IMR-90 (cell line): ENCODE measurements around the gene ZFAND2B. TPM values are rescaled to one million over a fixed set of nuclear protein-coding genes. Genes with fewer than 3 reads are reported as not detected.

Experiments used
- ATAC-seq: fragments of 200-7000 bp; cut with Tn5 transposase; 2 replicates; pipeline ENCODE4 v1.9.1; 2020; ENCODE audit warnings: low read depth, mild to moderate bottlenecking, moderate library complexity
- BruUV-seq: library from RNA; stranded (reverse); fragments of 400-500 nt; replicated peaks from 2 replicates; lab custom pipeline; 2021; lab: Mats Ljungman, UMichigan
- CTCF ChIA-PET: fragments of 300-600 bp; formaldehyde crosslinking; extraction: SDS; loops from one replicate; lab custom pipeline; 2021; ENCODE audit warnings: antibody characterized with exemption; lab: Yijun Ruan, JAX
- POLR2A ChIA-PET: fragments of 300-600 bp; sonication (Branson Sonifier 250); formaldehyde crosslinking; loops from one replicate; lab custom pipeline; 2022; ENCODE audit warnings: antibody characterized with exemption; ENCODE audit not compliant: unreplicated experiment; lab: Charles Lee
- DNase-seq: peaks from one replicate; pipeline ENCODE4 v3.0.0; 2013
- H2AFZ ChIP-seq: replicated peaks from 2 replicates; pipeline ENCODE3; 2013; ENCODE audit warnings: low read length, mild to moderate bottlenecking; ENCODE audit not compliant: poor library complexity
- H2AK5ac ChIP-seq: 2 replicates; pipeline ENCODE4 v1.6.1; 2013; ENCODE audit warnings: low read depth, low read length, inconsistent platforms
- H2AK9ac ChIP-seq: replicated peaks from 2 replicates; pipeline ENCODE3; 2013; ENCODE audit warnings: mild to moderate bottlenecking, low read depth, low read length, moderate library complexity; ENCODE audit not compliant: poor library complexity
- H2BK120ac ChIP-seq: 2 replicates; pipeline ENCODE4 v1.6.1; 2013; ENCODE audit warnings: low read depth, low read length, inconsistent platforms
- H2BK15ac ChIP-seq: 3 replicates; pipeline ENCODE4 v1.6.1; 2013; ENCODE audit warnings: low read depth, low read length, inconsistent platforms
- H2BK20ac ChIP-seq: 2 replicates; pipeline ENCODE4 v1.6.1; 2013; ENCODE audit warnings: low read depth, mild to moderate bottlenecking, inconsistent platforms, low read length, moderate library complexity
- H2BK5ac ChIP-seq: 2 replicates; pipeline ENCODE4 v1.6.1; 2013; ENCODE audit warnings: mild to moderate bottlenecking, low read depth, low read length, inconsistent platforms; ENCODE audit not compliant: poor library complexity, severe bottlenecking
- H3K14ac ChIP-seq: replicated peaks from 2 replicates; pipeline ENCODE4 v1.6.1; 2013; ENCODE audit warnings: low read depth, low read length, inconsistent platforms
- H3K18ac ChIP-seq: 2 replicates; pipeline ENCODE4 v1.6.1; 2013; ENCODE audit warnings: low read depth, low read length, control low read depth
- H3K23ac ChIP-seq: 2 replicates; pipeline ENCODE4 v1.6.1; 2013; ENCODE audit warnings: low read depth, low read length, inconsistent platforms
- H3K27ac ChIP-seq: 2 replicates; pipeline ENCODE4 v1.5.1; 2013; ENCODE audit warnings: mild to moderate bottlenecking, control low read depth, low read length; ENCODE audit not compliant: insufficient read depth
- H3K27me3 ChIP-seq: 2 replicates; pipeline ENCODE4 v1.6.1; 2013; ENCODE audit warnings: low read length; ENCODE audit not compliant: control insufficient read depth, insufficient read depth
- H3K36me3 ChIP-seq: 2 replicates; pipeline ENCODE4 v1.6.1; 2013; ENCODE audit warnings: low read length, mixed read lengths; ENCODE audit not compliant: control insufficient read depth, insufficient read depth
- H3K4ac ChIP-seq: 2 replicates; pipeline ENCODE4 v1.6.1; 2013; ENCODE audit warnings: low read depth, low read length, inconsistent platforms
- H3K4me1 ChIP-seq: 2 replicates; pipeline ENCODE4 v1.6.1; 2013; ENCODE audit warnings: low read length, mixed read lengths; ENCODE audit not compliant: control insufficient read depth, insufficient read depth
- H3K4me2 ChIP-seq: 2 replicates; pipeline ENCODE4 v1.6.1; 2013; ENCODE audit warnings: low read depth, mild to moderate bottlenecking, control low read depth, low read length, moderate library complexity
- H3K4me3 ChIP-seq: 2 replicates; pipeline ENCODE4 v1.5.1; 2013; ENCODE audit warnings: low read depth, mild to moderate bottlenecking, control low read depth, low read length, moderate library complexity; ENCODE audit not compliant: insufficient read depth
- H3K56ac ChIP-seq: 2 replicates; pipeline ENCODE4 v1.6.1; 2013; ENCODE audit warnings: low read length, inconsistent platforms; ENCODE audit not compliant: insufficient read depth; ENCODE audit errors: extremely low read depth
- H3K79me1 ChIP-seq, 2 experiments: 2 replicates each; pipeline ENCODE4 v1.6.1; 2013; ENCODE audit warnings: low read length in 2 of 2, inconsistent platforms in 1 of 2, low read depth in 1 of 2
- H3K9ac ChIP-seq: 2 replicates; pipeline ENCODE4 v1.6.1; 2013; ENCODE audit warnings: low read depth, low read length, control low read depth
- H3K9me1 ChIP-seq: 2 replicates; pipeline ENCODE4 v1.6.1; 2013; ENCODE audit warnings: low read length, inconsistent platforms; ENCODE audit not compliant: insufficient read depth
- H3K9me3 ChIP-seq: 2 replicates; pipeline ENCODE4 v1.6.1; 2013; ENCODE audit warnings: low read length; ENCODE audit not compliant: control insufficient read depth, insufficient read depth
- H4K20me1 ChIP-seq: 2 replicates; pipeline ENCODE4 v1.6.1; 2013; ENCODE audit warnings: low read length, inconsistent platforms; ENCODE audit not compliant: insufficient read depth
- H4K5ac ChIP-seq: 2 replicates; pipeline ENCODE4 v1.6.1; 2013; ENCODE audit warnings: mild to moderate bottlenecking, low read depth, low read length, control low read depth
- H4K8ac ChIP-seq, 2 experiments: 2 replicates each; pipeline ENCODE4 v1.6.1; 2013; ENCODE audit warnings: low read depth in 2 of 2, low read length in 2 of 2, control low read depth in 1 of 2, inconsistent platforms in 1 of 2
- H4K91ac ChIP-seq: 2 replicates; pipeline ENCODE4 v1.6.1; 2013; ENCODE audit warnings: low read depth, low read length, inconsistent platforms; ENCODE audit not compliant: insufficient read depth
- BHLHE40 ChIP-seq: fragments of 150-350 bp; IDR thresholded peaks from 2 replicates; pipeline ENCODE4 v1.6.1; 2016; ENCODE audit warnings: mild to moderate bottlenecking, low read depth, low read length
- CEBPB ChIP-seq: IDR thresholded peaks from 2 replicates; pipeline ENCODE4 v1.6.1; 2012; ENCODE audit warnings: low read depth, low read length, improper control_type of control experiment
- CHD1 ChIP-seq: IDR thresholded peaks from 2 replicates; pipeline ENCODE4 v1.6.1; 2012; ENCODE audit warnings: low read depth, low read length, improper control_type of control experiment
- FOS ChIP-seq: fragments of 150-350 bp; IDR thresholded peaks from 2 replicates; pipeline ENCODE4 v1.6.1; 2016; ENCODE audit warnings: low read depth, low read length
- MAFK ChIP-seq: IDR thresholded peaks from 2 replicates; pipeline ENCODE4 v1.6.1; 2012; ENCODE audit warnings: low read depth, low read length, improper control_type of control experiment
- MAZ ChIP-seq: IDR thresholded peaks from 2 replicates; pipeline ENCODE4 v1.6.1; 2012; ENCODE audit warnings: low read depth, mild to moderate bottlenecking, low read length, improper control_type of control experiment, moderate library complexity, borderline replicate concordance
- MXI1 ChIP-seq: IDR thresholded peaks from 2 replicates; pipeline ENCODE4 v1.6.1; 2012; ENCODE audit warnings: low read depth, mild to moderate bottlenecking, low read length, moderate library complexity, borderline replicate concordance
- NFE2L2 ChIP-seq: fragments of 150-350 bp; IDR thresholded peaks from 2 replicates; pipeline ENCODE4 v1.6.1; 2016; ENCODE audit warnings: low read depth, mild to moderate bottlenecking, low read length
- POLR2A ChIP-seq: IDR thresholded peaks from 2 replicates; pipeline ENCODE4 v1.6.1; 2012; ENCODE audit warnings: mild to moderate bottlenecking, low read depth, low read length
- RAD21 ChIP-seq: IDR thresholded peaks from 2 replicates; pipeline ENCODE4 v1.6.1; 2012; ENCODE audit warnings: low read length, improper control_type of control experiment
- RCOR1 ChIP-seq: IDR thresholded peaks from 2 replicates; pipeline ENCODE4 v1.6.1; 2012; ENCODE audit warnings: mild to moderate bottlenecking, low read length, improper control_type of control experiment; ENCODE audit not compliant: insufficient replicate concordance
- RFX5 ChIP-seq: IDR thresholded peaks from 2 replicates; pipeline ENCODE4 v1.8.0; 2012; ENCODE audit warnings: low read depth, mild to moderate bottlenecking, low read length, moderate library complexity
- SMC3 ChIP-seq: fragments of 150-350 bp; IDR thresholded peaks from 2 replicates; pipeline ENCODE4 v1.6.1; 2016; ENCODE audit warnings: low read depth, mild to moderate bottlenecking, antibody characterized with exemption, low read length, moderate library complexity
- WGBS, 2 experiments: methylation state at CpG; one replicate each; pipeline versions ENCODE4 v1.1.5 to v1.1.7; 2013; ENCODE audit warnings: missing lambda C conversion rate in 2 of 2; ENCODE audit not compliant: insufficient read length in 1 of 2; ENCODE audit errors: extremely low coverage in 2 of 2; 5-methylcytosine and 5-hydroxymethylcytosine counted together
- dilution Hi-C: fragments of 300-500 bp; cut with HindIII; formaldehyde crosslinking; loops from one replicate; pipeline ENCODE4 v1.14.3; 2018; ENCODE audit warnings: low sequenced_read_pairs; ENCODE audit not compliant: unreplicated experiment
- in situ Hi-C: fragments of 300-500 bp; cut with MboI; formaldehyde crosslinking; loops from 3 replicates; pipeline ENCODE4 v1.14.3; 2019; ENCODE audit warnings: low sequenced_read_pairs, inconsistent platforms, mixed read lengths
- intact Hi-C: fragments of 100-400 bp; cut with micrococcal nuclease; formaldehyde crosslinking; loops from 2 replicates; pipeline ENCODE4 v1.10.0; 2022
- polyA plus RNA-seq, 3 experiments: library from polyadenylated mRNA; depleted of rRNA; stranded (reverse); fragments of >200 nt; gene quantifications; 2 replicates each; pipeline ENCODE4 v1.2.3, GENCODE V29; 2012; ENCODE audit warnings: low replicate concordance in 1 of 3
- total RNA-seq: library from RNA; depleted of rRNA; stranded (reverse); fragments of >200 nt; gene quantifications from 2 replicates; pipeline ENCODE4 v1.2.3, GENCODE V29; 2012
- TF ChIP-seq, protein P1 (sequence below): fragments of 150-350 bp; IDR thresholded peaks from 2 replicates; pipeline ENCODE4 v1.6.1; 2017; ENCODE audit warnings: mild to moderate bottlenecking, antibody characterized with exemption, low read length, low read depth
- TF ChIP-seq, protein P2 (sequence below): conservative IDR thresholded peaks from 2 replicates; pipeline ENCODE4 v1.5.1; 2012; ENCODE audit warnings: mild to moderate bottlenecking, low read depth, low read length, improper control_type of control experiment

The ZFAND2B gene
- total and polyA plus RNA-seq, 2 of the 4 experiments (the other 2 are of a cell fraction), result 25.5 to 38.3 TPM

DNA sequence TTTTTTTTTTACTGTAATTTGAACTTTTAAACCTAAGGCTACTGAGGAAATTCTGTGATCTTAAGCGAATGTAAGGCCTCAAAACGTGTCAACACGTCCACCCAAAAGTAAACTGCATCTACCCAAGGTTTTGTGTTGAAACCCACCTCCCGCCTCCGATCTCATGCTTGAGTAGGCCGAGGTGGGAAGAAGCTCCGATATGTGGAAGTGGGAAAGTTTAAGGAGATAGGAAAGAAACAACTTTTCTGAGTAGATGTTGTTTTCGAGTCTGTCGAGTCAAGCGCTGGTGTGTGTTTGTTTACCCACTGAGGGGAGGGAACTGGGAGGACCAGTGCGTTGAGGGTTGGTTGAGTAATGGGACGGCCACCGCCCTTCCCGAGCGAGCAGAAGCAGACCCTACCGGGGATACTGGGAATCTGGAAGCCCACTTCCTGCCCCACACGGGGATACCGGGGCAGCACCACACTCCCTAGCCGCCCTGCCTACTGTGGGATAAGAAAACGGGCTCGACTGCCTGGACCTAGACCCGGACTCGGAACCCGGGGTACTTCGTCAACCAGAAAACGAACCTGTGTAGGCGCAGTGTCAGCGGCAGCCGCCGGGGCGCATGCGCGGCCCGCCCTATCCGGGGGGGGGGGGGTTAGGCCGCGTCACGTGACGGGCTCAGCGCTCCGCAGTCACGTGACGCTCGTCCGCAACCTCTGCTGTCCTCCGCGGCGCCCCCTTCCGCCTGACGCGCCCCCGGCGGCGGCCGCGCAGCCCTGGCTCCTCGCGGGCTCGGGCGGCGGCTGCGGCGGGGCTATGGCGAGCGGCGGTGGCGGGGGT is 28.8 kb upstream of the ZFAND2B start, which contains the start of gene RETREG2:
RETREG2 (plus strand) TSS at position 724 of the 825 bp plus-strand sequence; CDS start at position 802, 78 bp downstream.
- Histone ChIP-seq H3K56ac (peak within 1 kb of the TSS; percentile 81), H4K8ac (peak within 1 kb of the TSS; percentile 72 to 99), H2AFZ (peak within 1 kb of the TSS; percentile 100), H2BK20ac (no peak within 1 kb of the TSS; the same call in 1 of the 2 replicates), H2AK5ac (peak within 1 kb of the TSS; percentile 97), H3K4ac (peak within 1 kb of the TSS; percentile 99), H3K4me3 (peak within 1 kb of the TSS; percentile 64), H3K9ac (peak within 1 kb of the TSS; percentile 96), H3K36me3 (peaks cover 45% of the 10 kb centered on the region), H3K9me3 (no peaks in the 10 kb centered on the region), H3K27me3 (no peaks in the 10 kb centered on the region), H3K9me1 (0 out of 2 replicates have a peak, but pooled peaks cover 2% of the 10 kb centered on the region), H4K20me1 (peaks cover 14% of the 10 kb centered on the region; the same call in 1 of the 2 replicates), H3K79me1 (peaks cover 25 to 51% of the 10 kb centered on the region in 2 experiments), H3K14ac (peak within 1 kb of the TSS; percentile 100), H3K27ac (peak within 1 kb of the TSS; percentile 96), H3K18ac (peak within 1 kb of the TSS; percentile 60), H2BK5ac (peak within 1 kb of the TSS; percentile 87), H2BK120ac (peak within 1 kb of the TSS; percentile 86), H3K23ac (peak within 1 kb of the TSS; percentile 97), H2BK15ac (peak within 1 kb of the TSS; percentile 57; the same call in 1 of the 3 replicates), H2AK9ac (peak within 1 kb of the TSS; percentile 100), H3K4me2 (peak within 1 kb of the TSS; percentile 99), H4K5ac (peak within 1 kb of the TSS; percentile 94), H3K4me1 (0 out of 2 replicates have a peak, but pooled peaks cover 6% of the 10 kb centered on the region), H4K91ac (peak within 1 kb of the TSS; percentile 97)
- DNase-seq (peak; percentile 89), ATAC-seq (peak; percentile 73)
- ChIA-PET CTCF (interaction anchor here (0.6 kb wide), 1 partner anchor 325 kb away, joined by 3 read pairs; no protein-coding TSS in a partner anchor), POLR2A (no interaction called here)
- no TSS peak for BruUV-seq
- in situ Hi-C loops, result no loop called here
- 0% methylated on average over 6 of the region's 67 CpGs; no CpG with 5 or more reads in 1 of the 2 experiments for WGBS, 2 experiments
- dilution Hi-C loops, result no loop called here
- intact Hi-C loops, result loop anchor here (2.0 to 5.0 kb wide), 3 partner anchors 29 to 210 kb away; partner anchors contain the start of genes DNAJB2, DNPEP and ZFAND2B
- peak; percentile 89 for TF ChIP-seq POLR2A
- TF ChIP-seq MXI1, result 0 out of 2 replicates have a peak, but pooled peaks have one; percentile 32
- peak; percentile 71 for TF ChIP-seq FOS
- TF ChIP-seq, protein P1, sequence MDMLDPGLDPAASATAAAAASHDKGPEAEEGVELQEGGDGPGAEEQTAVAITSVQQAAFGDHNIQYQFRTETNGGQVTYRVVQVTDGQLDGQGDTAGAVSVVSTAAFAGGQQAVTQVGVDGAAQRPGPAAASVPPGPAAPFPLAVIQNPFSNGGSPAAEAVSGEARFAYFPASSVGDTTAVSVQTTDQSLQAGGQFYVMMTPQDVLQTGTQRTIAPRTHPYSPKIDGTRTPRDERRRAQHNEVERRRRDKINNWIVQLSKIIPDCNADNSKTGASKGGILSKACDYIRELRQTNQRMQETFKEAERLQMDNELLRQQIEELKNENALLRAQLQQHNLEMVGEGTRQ, result peak; percentile 100
- TF ChIP-seq SMC3, result peak; percentile 30
- no peak for TF ChIP-seq RFX5
- no peak for TF ChIP-seq RCOR1
- 0 out of 2 replicates have a peak, but pooled peaks have one; percentile 12 for TF ChIP-seq CHD1
- no peak for TF ChIP-seq NFE2L2
- TF ChIP-seq, protein P2, sequence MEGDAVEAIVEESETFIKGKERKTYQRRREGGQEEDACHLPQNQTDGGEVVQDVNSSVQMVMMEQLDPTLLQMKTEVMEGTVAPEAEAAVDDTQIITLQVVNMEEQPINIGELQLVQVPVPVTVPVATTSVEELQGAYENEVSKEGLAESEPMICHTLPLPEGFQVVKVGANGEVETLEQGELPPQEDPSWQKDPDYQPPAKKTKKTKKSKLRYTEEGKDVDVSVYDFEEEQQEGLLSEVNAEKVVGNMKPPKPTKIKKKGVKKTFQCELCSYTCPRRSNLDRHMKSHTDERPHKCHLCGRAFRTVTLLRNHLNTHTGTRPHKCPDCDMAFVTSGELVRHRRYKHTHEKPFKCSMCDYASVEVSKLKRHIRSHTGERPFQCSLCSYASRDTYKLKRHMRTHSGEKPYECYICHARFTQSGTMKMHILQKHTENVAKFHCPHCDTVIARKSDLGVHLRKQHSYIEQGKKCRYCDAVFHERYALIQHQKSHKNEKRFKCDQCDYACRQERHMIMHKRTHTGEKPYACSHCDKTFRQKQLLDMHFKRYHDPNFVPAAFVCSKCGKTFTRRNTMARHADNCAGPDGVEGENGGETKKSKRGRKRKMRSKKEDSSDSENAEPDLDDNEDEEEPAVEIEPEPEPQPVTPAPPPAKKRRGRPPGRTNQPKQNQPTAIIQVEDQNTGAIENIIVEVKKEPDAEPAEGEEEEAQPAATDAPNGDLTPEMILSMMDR, result peak; percentile 56
- TF ChIP-seq RAD21, result 0 out of 2 replicates have a peak, but pooled peaks have one; percentile 4
- TF ChIP-seq MAFK, result 0 out of 2 replicates have a peak, but pooled peaks have one; percentile 7
- TF ChIP-seq CEBPB, result peak; percentile 42; the same call in 1 of the 2 replicates
- TF ChIP-seq MAZ, result peak; percentile 80
- TF ChIP-seq BHLHE40, result peak; percentile 89
